ENCODE data around the gene PKLR.

DNA sequence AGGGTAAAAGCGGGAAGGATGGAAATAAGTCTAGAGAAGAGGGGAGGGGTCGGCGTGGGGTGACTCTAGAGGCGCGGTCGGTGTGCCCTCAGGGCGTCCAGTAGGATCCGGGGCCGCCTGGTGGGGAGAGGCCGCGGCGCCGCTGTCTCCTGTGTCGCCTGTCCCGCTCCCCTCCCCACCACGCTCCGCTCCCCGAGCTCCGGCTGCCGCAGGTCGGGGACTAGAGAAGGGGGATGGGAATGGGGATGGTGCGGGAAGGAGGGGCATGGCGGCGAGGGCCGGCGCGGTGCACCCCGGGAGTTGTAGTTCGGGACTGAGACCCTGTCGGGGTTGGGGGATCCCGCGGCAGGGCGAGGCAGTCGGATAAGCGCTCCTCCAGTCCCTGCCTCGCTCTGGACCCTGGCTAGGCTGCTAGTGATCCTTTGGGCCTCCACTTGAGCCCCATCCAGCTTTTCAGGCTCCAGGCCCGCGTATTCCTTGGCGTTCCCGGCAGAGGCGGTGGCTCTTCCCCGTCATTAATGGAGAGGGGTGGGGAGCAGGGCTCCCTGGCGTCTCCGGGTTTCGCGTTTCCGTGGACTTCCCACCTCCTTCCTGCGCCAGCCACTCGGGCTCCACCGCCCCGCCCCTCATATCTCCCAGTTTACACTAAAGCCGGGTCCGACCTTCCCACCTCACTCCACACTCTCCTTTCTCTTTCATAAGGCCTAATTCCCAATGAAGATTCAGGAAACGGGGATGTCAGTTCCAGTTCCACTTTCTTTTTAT is 45.8 kb downstream of the PKLR start, which contains the start of gene ENTREP3:
- TF ChIP-seq, protein P1, sequence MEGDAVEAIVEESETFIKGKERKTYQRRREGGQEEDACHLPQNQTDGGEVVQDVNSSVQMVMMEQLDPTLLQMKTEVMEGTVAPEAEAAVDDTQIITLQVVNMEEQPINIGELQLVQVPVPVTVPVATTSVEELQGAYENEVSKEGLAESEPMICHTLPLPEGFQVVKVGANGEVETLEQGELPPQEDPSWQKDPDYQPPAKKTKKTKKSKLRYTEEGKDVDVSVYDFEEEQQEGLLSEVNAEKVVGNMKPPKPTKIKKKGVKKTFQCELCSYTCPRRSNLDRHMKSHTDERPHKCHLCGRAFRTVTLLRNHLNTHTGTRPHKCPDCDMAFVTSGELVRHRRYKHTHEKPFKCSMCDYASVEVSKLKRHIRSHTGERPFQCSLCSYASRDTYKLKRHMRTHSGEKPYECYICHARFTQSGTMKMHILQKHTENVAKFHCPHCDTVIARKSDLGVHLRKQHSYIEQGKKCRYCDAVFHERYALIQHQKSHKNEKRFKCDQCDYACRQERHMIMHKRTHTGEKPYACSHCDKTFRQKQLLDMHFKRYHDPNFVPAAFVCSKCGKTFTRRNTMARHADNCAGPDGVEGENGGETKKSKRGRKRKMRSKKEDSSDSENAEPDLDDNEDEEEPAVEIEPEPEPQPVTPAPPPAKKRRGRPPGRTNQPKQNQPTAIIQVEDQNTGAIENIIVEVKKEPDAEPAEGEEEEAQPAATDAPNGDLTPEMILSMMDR (IDR thresholded peaks at IDR 0.05; ENCODE audit: control extremely low read depth in 1 of 3, insufficient read depth in 1 of 3, low read depth in 1 of 3, low read length in 3 of 3) = no peak
- TF ChIP-seq NRF1 (IDR thresholded peaks at IDR 0.05; ENCODE audit: low read depth, low read length) (no peak), SIRT6 (IDR thresholded peaks at IDR 0.05; ENCODE audit: low read length) (no peak), CEBPB (IDR thresholded peaks at IDR 0.05; ENCODE audit: low read depth, low read length) (no peak)

Data from H1 (cell line).